GM21390 (cell line): ENCODE measurements around the gene ZNF445.
"Not testable (repeated sequence)": the region's sequence is repeated elsewhere in the genome, so short reads cannot be mapped to it uniquely, and the experiment has no call there.

ENCODE experiments used
- ATAC-seq: cut with Tn5 transposase; IDR thresholded peaks from one replicate; pipeline ENCODE4 v1.9.1; 2021; ENCODE audit not compliant: unreplicated experiment

The ZNF445 gene

DNA sequence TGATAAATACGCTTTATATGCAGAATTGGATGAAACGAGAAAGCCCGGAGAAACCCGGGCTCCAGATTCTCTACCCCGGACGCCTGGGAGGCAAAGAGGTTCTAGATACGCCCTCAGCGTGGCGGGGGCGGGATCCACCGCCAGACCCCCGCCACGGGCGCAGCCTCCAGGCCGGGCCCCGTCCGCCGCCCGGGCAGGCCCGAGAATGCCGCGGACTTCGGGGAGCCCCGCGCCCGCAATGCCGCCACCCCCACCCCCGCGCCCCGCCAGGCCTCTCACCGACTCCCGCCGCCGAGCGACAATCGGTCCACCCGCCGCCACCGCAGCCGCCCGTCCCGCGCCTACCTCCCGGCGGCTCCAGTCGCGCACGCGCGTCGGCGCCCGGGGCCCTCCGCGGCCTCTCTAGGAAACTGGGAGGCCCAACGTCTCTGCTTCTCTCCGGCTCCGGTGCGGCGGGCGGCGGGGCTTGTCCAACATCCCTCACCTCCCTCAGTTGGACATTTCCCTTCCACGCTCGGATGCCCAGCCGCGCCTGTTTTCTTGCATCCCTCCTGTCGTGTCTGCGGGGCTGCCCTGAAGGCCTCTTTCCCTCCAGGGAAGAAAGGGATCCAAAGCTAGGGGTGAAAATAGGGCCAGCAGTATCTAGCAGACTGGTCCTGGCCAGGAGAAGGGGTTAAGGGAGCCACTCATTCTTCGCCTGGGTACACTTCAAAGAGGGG lies at the start of gene ZNF445:
TSS of gene ZNF445 (minus strand) at position 359 of the 719 bp plus-strand sequence. CDS start 22,121 bp downstream, outside the sequence.
- peak; percentile 85 for ATAC-seq

DNA sequence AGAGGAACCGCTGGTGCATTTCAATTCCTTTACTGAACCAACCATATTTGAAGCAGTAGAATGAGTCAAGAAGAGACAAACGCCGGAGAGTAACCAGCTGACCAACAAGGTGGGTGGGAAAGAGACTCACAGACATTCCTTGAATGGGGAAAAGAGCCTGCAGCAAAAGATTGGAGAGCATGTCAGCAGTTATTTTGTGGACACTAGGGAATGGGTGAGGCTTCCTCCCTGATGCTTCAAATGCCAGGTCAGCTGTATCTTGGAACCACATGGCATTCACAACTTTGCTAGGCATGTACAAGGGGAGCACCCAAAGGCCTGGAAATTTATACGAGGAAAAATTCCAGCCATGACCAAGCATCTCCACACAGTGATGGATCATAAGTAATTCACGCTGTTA lies 47.6 kb upstream of the ZNF445 start:
- ATAC-seq, result no peak

DNA sequence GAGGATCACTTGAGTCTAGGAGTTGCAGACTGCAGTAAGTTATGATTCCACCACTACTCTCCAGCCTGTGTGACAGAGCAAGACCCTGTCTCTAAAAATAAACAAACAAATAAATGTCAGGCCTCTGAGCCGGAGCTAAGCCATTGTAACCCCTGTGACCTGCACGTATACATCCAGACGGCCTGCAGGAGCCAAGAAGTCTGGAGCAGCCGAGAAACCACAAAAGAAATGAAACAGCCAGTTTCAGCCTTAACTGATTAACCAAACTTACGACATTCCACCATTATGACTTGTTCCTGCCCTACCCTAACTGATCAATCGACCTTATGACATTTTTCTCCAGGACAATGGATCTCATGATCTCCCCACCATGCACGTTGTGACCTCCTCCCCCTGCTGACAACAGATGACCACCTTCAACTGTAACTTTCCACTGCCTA lies 45.0 kb upstream of the ZNF445 start:
- no peak for ATAC-seq

DNA sequence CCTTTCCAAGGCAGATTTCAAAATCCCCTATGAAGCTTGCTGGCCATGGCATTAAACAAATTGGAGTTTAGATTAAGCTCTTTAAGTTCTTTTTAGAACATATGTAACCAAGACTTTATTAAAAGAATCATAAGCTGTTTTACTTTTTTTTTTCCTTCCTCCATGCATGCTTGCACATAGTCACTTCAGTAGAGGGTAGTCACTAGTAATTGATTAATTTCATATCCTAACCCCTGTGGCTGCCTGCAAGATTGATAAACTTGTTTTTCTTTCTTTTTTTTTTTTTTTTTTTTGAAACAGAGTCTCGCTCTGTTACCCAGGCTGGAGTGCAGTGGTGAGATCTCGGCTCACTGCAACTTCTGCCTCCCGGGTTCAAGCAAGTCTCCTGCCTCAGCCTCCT lies 44.3 kb upstream of the ZNF445 start:
- no peak for ATAC-seq

DNA sequence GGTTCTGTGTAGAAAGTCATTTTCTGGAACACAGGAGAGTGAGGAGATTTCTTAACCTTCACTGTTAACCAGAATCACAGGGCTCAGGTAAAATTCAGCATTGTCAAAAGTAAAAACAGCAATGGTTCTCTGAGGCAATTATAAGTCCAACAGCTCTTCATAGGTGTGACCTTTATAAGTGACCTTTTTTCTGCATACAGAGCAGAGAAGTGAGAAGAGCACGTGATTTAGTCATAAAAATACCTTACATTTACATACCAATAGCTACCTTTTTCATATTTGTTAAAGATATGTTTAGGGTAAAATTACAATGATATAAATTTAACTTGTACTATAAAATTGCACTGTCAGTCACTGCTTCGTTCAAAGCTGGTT lies 41.3 kb upstream of the ZNF445 start:
- ATAC-seq, result no peak

DNA sequence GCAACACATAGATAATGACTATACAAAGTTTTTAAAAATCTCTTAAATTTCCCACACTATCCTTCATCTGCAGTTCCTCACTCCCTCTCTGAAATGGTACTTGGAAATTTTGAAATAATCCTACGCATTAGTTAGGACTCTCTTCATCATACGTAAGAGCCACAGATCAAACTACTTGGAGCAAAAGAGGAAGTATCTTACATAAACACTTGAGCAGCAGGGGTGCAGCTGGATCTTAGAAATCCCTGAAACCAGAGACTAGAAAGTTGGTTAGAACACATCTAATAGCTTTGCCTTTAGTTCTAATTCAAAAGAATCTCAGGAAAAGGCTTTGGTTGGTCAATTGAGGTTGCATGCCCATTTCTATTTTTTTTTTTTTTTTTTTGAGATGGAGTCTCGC lies 38.8 kb upstream of the ZNF445 start:
- no peak for ATAC-seq

DNA sequence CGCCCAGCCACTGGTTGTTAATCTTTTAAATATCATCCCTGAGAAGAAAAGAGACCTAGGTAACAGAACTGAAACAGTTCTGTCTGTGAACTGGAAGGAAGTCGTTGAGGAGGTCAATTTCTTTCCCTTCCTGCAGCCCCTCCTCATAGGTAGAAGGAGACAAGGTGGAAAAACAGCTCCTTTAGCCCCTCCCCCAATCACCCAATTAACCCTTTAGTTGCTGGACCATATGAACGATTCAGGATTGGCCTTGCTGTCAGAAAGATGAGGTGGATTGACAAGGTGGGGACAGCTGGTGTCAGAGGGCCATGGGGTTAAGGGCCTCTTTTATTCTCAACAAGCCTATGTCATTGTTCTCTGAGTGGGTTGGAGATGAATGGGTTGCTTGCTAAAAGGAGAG lies 36.0 kb upstream of the ZNF445 start:
- ATAC-seq, result no peak

DNA sequence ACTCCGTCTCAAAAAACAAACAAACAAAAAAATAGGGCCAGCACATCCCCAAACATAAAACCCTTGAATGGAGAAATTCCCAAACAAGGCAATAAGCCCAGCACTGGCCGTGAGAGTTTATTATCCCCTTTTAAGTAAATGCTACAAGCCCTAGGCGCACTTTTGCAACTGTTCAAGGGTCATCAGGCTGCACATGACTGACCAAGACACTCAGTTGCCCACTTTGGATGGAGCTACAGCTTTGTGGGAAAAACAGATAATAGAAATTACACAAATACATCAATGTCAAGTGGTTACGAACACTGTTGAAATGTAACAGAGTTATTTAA lies 33.7 kb upstream of the ZNF445 start:
- ATAC-seq, result no peak

DNA sequence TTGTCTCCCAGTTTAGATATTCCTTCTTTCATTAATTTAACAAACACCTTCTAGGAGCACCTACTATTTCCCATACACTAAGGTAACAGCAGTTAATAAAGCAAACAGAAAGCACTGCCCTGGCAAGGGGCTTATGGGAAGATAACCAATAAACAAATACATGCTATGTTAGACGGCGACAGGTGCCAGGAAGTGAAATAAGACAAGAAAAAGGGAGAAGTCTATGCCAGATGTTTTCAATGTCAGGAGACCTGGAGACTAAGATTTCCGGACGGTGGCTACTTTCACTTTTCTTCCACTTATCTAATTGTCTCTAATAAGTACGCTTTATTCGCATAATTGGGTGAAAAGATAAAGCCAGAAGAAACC lies 32.5 kb upstream of the ZNF445 start:
- peak; percentile 62 for ATAC-seq

DNA sequence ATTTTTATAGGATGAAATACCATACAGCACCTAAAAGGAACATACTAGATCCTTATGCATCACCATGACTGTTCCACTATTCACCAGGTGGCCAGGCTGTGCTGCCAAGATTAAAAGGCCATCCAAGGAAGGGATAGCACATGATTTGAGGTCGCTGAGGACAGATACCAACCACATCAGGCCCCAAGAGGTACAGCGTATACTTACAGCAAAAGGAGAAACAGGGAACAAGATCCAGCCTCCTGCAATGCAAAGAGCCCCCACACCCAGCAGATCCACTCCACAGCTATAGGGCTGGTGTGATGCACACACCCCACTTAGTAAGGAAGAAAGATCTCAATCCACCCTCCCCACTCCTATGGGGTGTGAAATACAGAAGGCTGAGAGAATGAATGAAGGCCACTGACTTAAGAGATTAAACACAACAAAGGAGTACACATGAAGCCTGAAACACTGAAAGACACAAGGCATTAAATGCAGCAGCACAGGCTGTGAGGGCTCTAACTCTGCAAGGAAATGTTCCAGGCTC lies 32.0 kb upstream of the ZNF445 start:
- peak; percentile 11 for ATAC-seq

DNA sequence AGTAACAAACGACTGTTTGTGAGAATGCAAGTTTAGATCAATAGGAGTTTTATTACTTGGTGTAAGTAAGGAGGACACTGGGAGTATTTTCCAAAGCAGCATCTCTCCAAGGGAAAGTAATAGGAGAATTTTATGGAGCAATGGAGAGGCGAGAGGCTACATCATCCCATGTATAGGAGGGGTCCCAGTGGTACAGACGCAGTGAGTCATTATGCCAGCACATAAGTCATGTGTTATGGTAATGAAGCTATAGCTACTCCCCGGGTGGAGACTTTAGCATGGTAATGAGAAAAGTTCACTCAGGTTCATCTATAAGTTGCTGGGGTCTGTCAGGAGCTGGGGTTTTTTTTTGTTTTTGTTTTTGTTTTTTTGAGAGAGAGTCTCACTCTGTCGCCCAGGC lies 29.5 kb upstream of the ZNF445 start:
- ATAC-seq, result no peak

DNA sequence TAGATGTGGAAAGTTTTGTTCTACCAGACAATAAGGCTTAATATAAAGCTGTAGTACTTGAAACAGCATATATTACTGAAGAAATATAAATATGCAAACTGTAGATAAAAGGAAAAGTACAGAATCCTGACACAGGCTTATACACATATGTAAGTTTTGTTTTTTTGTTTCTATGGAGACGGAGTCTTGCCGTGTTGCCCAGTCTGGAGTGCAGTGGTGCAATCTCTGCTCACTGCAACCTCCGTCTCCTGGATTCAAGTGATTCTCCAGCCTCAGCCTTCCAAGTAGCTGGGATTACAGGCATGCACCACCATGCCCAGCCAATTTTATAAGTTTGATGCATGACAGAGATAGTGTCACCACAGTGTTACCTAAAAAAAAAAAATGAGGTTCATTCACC lies 29.1 kb upstream of the ZNF445 start:
- no peak for ATAC-seq

DNA sequence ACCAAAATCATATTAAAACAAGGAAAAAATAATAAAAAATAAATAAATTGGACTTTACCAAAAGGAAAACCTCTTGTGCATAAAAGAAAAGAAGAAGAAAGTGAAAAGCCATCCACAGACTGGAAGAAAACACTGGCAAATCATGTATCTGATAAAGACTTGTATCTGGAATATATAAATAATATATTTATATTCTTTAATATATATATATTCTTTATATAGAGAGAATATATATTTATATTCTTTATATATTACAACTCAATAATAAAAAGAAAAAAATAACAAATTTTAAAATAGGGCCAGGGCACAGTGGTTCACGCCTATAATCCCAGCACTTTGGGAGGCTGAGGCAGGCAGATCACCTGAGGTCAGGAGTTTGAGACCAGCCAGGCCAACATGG lies 27.1 kb upstream of the ZNF445 start:
- ATAC-seq, result no peak

DNA sequence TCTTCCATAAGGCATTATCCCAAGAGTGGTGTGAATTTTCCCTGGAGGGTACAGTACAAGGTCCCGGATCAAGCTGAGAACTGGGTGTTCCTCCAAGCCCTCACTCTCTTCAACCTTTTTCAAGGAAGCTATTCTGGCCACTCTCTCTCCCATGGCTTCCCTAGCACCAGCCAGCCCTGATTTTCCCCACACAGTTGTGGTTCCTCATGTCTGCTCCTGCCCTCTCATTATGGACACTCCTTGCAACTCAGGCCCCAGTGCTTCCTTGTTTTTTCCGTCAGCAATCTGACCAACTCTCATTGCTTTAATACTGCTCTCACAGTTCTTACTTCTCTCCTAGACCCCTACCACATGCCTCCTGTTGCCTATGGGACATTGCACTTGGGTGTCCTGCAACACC lies 25.7 kb upstream of the ZNF445 start:
- not testable (repeated sequence) for ATAC-seq

DNA sequence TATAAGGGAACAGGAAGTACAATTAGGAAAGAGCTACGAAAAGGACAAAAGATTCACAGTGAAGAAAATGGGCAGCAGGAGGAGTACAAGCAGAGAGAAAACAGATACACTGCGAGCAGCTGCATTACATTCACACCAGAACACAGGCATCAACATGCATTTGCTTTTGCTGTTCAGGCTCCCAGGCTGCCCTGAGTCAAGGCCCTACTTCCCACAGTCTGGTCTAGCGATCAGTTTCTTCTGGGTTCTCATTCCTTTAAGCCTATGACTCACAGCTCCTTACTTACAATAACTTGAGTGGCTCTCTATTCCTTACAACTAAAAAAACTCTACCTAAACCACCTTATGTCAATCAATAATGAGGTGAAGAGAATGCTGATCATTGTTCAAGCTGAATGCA lies 24.5 kb upstream of the ZNF445 start:
- ATAC-seq, result no peak

DNA sequence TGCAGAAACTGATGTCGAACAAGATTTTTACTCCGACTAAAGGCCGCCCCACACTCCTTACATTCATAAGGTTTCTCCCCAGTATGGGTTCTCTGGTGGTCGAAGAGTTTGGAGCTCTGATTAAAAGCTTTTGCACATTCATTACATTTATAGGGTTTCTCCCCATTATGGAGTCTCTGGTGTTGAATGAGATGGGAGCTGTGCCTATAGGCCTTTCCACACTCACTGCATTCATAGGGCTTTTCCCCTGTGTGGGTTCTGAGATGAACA lies 22.4 kb upstream of the ZNF445 start:
- ATAC-seq, result not testable (repeated sequence)

DNA sequence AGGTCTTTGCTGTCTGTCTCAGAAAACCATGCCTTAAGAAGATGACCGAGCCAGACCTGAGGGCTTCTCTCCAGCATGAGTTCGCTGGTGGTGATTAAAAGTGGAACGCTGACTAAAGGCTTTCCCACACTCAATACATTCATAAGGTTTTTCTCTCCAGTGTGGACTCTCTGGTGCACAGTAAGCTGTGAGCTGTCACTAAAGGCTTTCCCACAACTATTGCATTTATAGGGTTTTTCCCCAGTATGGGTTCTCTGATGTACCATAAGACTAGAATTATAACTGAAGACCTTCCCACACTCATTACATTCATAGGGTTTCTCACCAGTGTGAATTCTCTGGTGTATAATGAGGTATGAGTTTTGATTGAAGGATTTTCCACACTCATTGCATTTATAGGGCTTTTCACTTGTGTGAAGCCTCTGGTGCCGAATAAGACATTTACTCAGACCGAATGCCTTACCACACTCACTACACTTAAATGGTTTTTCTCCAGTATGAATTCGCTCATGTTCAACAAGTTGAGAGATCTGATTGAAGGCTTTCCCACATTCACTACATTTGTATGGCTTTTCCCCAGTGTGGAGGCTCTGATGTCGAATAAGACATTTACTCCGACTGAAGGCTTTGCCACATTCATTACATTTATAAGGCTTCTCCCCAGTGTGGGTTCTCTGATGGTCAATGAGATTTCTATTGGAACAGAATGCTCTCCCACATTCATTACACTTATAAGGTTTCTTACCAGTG lies 21.9 kb upstream of the ZNF445 start:
- no peak for ATAC-seq

DNA sequence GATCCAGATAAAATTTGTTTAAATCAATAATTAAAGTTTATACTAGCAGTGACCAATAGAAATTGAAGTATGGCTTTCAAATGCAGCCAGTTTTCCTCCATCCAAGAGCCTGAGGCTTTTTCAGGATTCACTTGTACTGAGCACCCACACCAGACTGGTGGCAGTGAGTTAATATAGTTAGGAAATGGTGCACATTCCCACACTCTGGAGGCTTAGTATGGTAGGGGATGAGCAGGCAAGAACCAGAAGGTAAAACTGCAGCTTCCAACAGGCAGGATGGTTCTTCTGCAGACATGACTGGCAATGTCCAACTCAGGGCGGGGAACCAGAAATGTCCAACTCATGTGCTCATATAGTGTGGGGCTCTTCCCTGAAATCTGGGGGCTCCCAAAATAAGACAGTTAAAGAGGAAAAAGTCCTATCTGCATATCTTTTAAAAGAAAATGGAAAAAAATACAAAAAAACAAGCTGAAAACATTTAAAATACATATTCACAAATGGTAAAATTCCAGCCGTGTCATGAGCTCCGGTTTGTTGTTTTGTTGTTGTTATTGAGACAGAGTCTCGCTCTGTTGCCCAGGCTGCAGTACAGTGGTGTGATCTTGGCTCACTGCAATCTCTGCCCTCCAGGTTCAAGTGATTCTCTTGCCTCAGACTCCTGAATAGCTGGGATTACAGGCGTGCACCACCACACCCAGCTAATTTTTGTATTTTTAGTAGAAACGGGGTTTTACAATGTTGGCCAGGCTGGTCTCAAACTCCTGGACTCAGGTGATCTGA lies 18.4 kb upstream of the ZNF445 start:
- ATAC-seq, result no peak

DNA sequence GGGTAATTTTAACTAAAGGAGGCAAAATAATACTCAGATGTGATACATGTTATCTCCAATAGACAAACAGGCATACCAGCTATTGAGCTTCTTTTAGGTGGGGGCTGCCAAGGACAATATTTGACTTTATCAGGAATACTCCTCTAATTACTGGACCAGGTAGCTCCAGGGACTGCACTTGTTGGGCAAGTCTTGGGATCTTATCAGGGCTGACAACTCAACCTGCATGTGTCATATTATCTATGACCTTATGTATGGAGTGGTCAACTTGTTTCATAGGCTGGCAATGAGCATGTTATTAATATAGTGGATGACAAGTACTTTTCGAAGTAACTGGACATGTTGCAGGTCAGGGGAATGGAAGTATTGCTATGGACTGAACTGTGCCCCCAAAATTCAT lies 15.0 kb upstream of the ZNF445 start:
- ATAC-seq, result no peak

DNA sequence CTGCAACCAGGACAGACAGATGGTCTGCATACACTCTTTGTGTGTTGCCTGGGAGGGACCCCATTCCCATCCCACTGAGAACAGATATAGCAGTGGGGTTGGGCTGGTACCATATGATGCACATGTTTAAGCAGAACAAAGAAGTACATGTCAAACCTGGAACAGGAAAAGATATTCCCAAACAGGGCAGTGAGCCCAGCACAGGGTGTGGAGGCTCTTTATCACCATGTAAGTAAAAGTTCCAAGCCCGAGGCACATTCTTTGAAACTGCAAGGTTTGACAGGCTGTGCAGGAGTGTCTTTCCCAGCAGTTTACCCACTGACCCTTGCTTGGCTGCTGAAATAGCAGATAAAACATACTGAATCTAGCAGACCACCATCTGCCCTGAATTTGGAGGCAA lies 5.3 kb upstream of the ZNF445 start:
- ATAC-seq, result no peak

DNA sequence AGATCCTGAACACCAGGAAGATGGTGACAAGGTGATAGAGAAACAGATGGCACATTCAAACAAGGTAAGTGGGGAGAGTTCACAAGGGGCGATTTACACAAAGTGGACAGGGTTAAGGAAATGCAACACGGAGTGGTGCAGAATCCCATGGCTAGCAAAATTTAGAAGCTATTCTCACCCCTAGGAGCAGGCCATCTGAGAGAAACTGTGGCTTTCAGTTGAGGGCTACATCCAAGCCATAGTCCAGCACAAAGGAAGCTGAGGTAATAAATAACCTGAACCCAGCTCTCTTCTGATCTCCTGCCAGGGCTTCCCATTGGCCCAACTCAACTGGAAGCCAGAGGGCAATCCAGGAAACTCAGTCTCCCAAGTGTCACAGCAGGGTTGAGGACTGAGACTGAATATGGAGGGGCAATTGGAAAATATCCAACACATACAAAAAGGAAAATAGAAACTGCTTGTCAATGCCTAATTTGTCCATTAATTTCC lies 1.2 kb upstream of the ZNF445 start:
- no peak for ATAC-seq

DNA sequence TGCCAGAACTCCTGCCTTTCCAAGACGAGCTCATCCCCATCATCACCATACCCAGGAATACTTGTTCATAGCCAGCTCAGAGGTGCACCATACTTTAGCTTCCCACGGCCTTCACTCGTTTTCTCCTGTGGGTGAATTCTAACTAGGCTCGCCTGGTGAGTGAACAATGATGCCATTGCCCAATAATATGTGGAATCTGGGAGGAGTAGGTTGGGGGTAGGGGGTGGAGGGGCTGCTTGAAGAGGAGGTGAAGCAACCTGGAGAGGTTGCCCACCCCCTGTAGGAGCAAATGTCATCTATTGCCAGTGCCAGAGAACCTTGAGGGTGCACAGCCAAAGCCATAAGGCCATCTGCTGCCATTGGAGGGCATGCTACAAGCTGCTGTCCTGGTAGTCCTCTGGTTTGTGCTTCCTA lies 592 bp upstream of the ZNF445 start:
- ATAC-seq, result no peak
